HCT116 (cell line): ENCODE measurements around the gene COPS9.
A peak's percentile ranks its signal among the peaks of the same experiment; 100 is the strongest.

Experiments
- EZH2phosphoT487 ChIP-seq: fragments of 200-600 bp; IDR thresholded peaks from 2 replicates; pipeline ENCODE4 v1.6.1; 2018; ENCODE audit warnings: antibody characterized with exemption, borderline replicate concordance
- FOSL1 ChIP-seq: IDR thresholded peaks from 2 replicates; pipeline ENCODE4 v1.6.1; 2012; ENCODE audit warnings: low read depth
- JUND ChIP-seq: IDR thresholded peaks from 2 replicates; pipeline ENCODE4 v1.6.1; 2012
- POLR2A ChIP-seq: IDR thresholded peaks from 2 replicates; pipeline ENCODE4 v1.7.0; 2011; ENCODE audit warnings: borderline replicate concordance; ENCODE audit not compliant: insufficient read depth, insufficient read length; ENCODE audit errors: extremely low read depth
- POLR2AphosphoS5 ChIP-seq: IDR thresholded peaks from 2 replicates; pipeline ENCODE4 v1.6.1; 2011; ENCODE audit warnings: mild to moderate bottlenecking, low read depth, low read length, moderate library complexity
- RAD21 ChIP-seq: IDR thresholded peaks from 2 replicates; pipeline ENCODE4 v1.6.1; 2012; ENCODE audit warnings: low read depth, mild to moderate bottlenecking
- SP1 ChIP-seq: IDR thresholded peaks from 2 replicates; pipeline ENCODE4 v1.6.1; 2012; ENCODE audit warnings: low read depth
- ZBTB33 ChIP-seq: IDR thresholded peaks from 2 replicates; pipeline ENCODE4 v1.6.1; 2011; ENCODE audit warnings: mild to moderate bottlenecking, low read length, moderate library complexity; ENCODE audit not compliant: insufficient replicate concordance; ENCODE audit errors: extremely low read depth
- ZNF274 ChIP-seq: fragments of 200-500 bp; sonication (Bioruptor generic); IDR thresholded peaks from 2 replicates; pipeline ENCODE4 v1.6.1; 2014; ENCODE audit warnings: mild to moderate bottlenecking, low read depth, low read length, inconsistent platforms
- TF ChIP-seq, protein P1 (sequence below), 3 experiments: fragments of 200-600 bp in 1 of 3; sonication (generic) in 1 of 3; IDR thresholded peaks in 2 of 3; conservative IDR thresholded peaks in 1 of 3; 2 replicates each; pipeline ENCODE4 v1.5.1; 2012 to 2017; ENCODE audit warnings: low read depth in 2 of 3, low read length in 2 of 3, antibody characterized with exemption in 1 of 3, borderline replicate concordance in 1 of 3, control low read depth in 1 of 3, mild to moderate bottlenecking in 1 of 3, mixed read lengths in 1 of 3, mixed run types in 1 of 3, moderate library complexity in 1 of 3; ENCODE audit not compliant: insufficient read depth in 1 of 3
- TF ChIP-seq, protein P2 (sequence below): IDR thresholded peaks from 2 replicates; pipeline ENCODE4 v1.6.1; 2012

DNA sequence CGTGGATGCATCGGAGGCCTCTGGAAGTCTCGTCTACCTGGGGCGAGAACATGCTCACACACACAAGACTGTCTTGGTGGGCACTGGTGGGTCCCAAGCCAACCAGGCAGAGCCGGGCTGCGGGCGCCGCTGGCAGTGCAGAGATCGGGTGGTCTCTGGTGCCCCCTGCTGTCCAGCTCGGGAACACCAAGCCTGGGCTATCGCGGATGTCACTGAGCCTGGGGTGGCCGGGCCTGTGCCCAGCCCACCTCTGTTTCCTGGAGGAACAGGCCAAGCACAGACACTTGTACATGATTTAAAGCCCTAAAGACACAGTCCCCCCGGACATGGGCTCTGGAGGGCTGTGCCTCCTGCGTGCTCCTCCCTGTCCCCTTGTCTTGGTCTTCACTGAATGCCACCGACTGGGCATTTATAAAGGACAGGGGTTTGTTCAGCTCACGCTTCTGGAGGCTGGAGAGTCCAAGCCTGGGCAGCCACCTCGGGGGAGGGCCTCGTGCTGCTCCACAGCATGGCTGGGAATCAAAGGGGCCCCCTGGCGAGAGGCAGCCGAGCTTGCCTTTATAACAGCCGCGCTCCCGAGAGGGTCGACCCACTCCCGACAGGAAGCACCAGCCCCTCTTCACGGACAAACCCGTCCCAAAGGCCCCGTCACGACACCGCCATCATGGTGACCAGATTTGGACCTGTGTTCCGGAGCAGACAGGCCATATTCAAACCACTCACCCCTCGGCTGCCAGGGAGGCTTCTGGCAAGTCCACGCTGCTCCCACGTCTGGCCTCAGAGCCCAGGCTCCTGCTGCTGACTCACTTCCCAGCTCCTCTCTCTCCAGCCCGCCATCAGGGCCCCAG, 7.9 kb upstream of the COPS9 start:
- TF ChIP-seq RAD21: peak; percentile 98
- TF ChIP-seq ZNF274: no peak
- no peak for TF ChIP-seq POLR2A
- TF ChIP-seq, protein P1, sequence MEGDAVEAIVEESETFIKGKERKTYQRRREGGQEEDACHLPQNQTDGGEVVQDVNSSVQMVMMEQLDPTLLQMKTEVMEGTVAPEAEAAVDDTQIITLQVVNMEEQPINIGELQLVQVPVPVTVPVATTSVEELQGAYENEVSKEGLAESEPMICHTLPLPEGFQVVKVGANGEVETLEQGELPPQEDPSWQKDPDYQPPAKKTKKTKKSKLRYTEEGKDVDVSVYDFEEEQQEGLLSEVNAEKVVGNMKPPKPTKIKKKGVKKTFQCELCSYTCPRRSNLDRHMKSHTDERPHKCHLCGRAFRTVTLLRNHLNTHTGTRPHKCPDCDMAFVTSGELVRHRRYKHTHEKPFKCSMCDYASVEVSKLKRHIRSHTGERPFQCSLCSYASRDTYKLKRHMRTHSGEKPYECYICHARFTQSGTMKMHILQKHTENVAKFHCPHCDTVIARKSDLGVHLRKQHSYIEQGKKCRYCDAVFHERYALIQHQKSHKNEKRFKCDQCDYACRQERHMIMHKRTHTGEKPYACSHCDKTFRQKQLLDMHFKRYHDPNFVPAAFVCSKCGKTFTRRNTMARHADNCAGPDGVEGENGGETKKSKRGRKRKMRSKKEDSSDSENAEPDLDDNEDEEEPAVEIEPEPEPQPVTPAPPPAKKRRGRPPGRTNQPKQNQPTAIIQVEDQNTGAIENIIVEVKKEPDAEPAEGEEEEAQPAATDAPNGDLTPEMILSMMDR (IDR thresholded peaks at IDR 0.05 in 2 of 3, conservative IDR thresholded peaks at IDR 0.05 in 1 of 3; ENCODE audit: borderline replicate concordance in 1 of 3, insufficient read depth in 1 of 3, low read depth in 2 of 3, low read length in 2 of 3): peak; percentile 79 to 88 (median 88)
- TF ChIP-seq JUND: no peak
- no peak for TF ChIP-seq FOSL1
- TF ChIP-seq ZBTB33: no peak
- no peak for TF ChIP-seq POLR2AphosphoS5
- no peak for TF ChIP-seq SP1
- TF ChIP-seq EZH2phosphoT487: no peak
- TF ChIP-seq, protein P2, sequence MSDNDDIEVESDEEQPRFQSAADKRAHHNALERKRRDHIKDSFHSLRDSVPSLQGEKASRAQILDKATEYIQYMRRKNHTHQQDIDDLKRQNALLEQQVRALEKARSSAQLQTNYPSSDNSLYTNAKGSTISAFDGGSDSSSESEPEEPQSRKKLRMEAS: no peak
